ENCODE results near the gene DENND1A. TPM values are rescaled to one million over a fixed set of nuclear protein-coding genes. Genes with fewer than 3 reads are reported as not detected.

Gene DENND1A
- total RNA-seq, 2 experiments from 2014 or later = 12.8 to 14.8 TPM

DNA sequence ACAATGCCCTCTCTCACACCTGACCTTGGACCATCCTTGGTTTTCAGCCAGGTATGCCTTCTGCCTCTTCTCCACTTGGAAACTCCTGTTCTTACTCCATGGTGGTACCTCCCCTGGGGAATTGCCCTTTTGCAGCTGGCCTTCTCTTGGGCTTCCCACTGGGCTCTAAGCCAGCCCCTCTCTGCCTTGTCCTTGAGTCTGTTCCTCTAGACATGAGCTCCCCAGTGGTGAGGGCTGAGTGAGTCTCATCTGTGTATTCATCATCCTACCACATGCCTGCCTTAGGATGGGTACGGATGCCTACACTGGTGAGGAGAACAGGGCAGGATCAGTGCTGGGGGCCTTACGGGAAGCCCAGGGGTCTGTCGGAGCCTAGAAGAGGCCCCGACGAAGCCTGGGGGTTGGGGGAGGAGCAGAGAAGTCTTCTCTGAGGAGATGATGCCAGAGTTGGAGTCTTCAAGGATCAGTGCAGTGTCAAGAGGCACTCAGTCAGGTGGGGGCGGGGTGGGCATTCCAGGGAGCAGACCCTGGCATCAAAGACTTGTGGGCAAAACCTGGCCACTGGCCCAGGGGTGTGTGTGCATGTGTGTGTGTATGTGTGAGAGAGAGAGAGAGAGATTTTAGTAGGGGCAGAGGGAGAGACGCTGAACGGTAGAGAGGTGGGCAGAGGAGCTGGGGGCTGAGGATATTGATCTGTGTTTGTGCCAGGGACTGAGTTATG lies 579.2 kb downstream of the DENND1A start:
- POLR2A ChIA-PET = interaction anchor here (1.3 kb wide), 1 partner anchor 268 kb away, joined by 3 read pairs; no protein-coding TSS in a partner anchor
- Mint-ChIP-seq H3K27me3 (peaks cover 6% of the 10 kb centered on the region), H3K4me1 (no peaks in the 10 kb centered on the region), H3K36me3 (ENCODE audit: low read depth) (no peaks in the 10 kb centered on the region), H3K9me3 (no peaks in the 10 kb centered on the region), H3K4me3 (no peak overlapping the region), H3K27ac (no peak overlapping the region)
- DNase-seq = no peak
- CTCF ChIA-PET = interaction anchor here (0.6 to 2.8 kb wide), 24 partner anchors 9 to 890 kb away, joined by 3 to 33 read pairs (median 5); partner anchors contain the start of gene STRBP

DNA sequence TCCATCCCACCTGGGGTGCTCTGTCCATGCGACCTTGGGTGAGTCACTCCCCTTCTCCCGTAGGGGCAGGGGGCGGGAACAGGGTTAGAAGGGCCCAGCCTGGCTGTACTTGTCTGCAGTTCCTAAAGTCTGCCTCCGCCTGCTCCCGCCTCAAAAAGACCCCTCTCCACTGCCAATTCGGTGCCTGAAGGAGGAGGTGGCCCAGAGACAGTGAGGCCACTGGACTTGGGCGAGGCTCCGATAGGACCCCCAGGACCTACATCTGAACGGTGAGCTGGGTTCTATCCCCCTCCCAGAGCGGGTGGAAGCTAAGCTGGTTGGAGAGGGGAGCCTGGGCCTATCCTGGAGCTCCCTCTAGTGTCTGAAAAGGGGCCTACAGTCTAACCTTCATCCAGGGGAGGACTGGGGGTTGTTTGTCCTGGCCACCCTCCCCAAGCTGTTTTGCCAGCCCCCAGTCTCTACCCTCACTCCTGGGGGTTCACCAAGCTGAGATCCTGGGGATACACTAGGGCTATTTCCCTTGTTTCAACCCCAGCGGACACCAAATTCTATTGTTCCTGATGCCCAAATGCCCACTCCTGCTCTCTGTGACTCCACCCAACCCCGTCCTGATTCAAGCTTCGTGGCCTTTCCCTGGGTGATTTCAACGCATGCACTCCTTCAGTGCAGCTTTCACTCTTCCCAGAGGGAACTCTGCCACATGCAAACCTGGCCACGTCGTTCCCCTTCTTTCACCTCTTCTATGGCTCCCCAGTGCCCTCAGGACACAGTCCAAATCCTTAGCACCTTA lies 580.0 kb downstream of the DENND1A start:
- ChIA-PET CTCF (interaction anchor here (0.7 to 2.8 kb wide), 42 partner anchors 9 to 889 kb away, joined by 3 to 33 read pairs (median 4); partner anchors contain the start of gene STRBP), POLR2A (interaction anchor here (1.3 to 2.3 kb wide), 3 partner anchors 11 to 267 kb away, joined by 3 to 8 read pairs (median 4); no protein-coding TSS in a partner anchor)
- Mint-ChIP-seq H3K4me3 (no peak overlapping the region), H3K9me3 (no peaks in the 10 kb centered on the region), H3K36me3 (ENCODE audit: low read depth) (no peaks in the 10 kb centered on the region), H3K27ac (no peak overlapping the region), H3K4me1 (no peaks in the 10 kb centered on the region), H3K27me3 (peaks cover 6% of the 10 kb centered on the region)
- peak; percentile 71 for DNase-seq

DNA sequence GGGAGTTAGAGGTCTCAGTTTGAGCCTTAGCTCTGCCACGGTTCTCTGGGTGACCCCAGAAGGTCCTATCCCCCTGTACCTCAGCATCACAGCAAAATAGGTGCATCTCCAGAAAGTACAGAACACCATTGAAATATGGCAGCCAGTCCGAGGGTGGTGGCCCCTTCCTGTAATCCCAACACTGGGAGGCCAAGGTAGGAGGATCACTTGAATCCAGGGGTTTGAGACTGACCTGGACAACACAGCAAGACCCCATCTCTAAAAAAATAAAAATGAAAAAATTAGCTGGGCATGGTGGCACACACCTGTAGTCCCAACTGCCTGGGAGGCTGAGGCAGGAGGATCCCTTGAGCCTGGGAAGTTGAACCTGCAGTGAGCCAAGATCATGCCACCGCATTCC lies 580.9 kb downstream of the DENND1A start:
- no peak overlapping the region for H3K4me3 Mint-ChIP-seq
- H3K27me3 Mint-ChIP-seq = peaks cover 6% of the 10 kb centered on the region
- no peak overlapping the region for H3K27ac Mint-ChIP-seq
- no peak for DNase-seq
- POLR2A ChIA-PET = interaction anchor here (1.3 to 2.3 kb wide), 2 partner anchors 10 to 14 kb away, joined by 4 to 8 read pairs; no protein-coding TSS in a partner anchor
- H3K4me1 Mint-ChIP-seq = no peaks in the 10 kb centered on the region
- H3K36me3 Mint-ChIP-seq (ENCODE audit: low read depth) = no peaks in the 10 kb centered on the region
- no peaks in the 10 kb centered on the region for H3K9me3 Mint-ChIP-seq
- CTCF ChIA-PET = interaction anchor here (0.5 to 2.8 kb wide), 23 partner anchors 10 to 473 kb away, joined by 3 to 33 read pairs (median 5); partner anchors contain the start of gene STRBP

DNA sequence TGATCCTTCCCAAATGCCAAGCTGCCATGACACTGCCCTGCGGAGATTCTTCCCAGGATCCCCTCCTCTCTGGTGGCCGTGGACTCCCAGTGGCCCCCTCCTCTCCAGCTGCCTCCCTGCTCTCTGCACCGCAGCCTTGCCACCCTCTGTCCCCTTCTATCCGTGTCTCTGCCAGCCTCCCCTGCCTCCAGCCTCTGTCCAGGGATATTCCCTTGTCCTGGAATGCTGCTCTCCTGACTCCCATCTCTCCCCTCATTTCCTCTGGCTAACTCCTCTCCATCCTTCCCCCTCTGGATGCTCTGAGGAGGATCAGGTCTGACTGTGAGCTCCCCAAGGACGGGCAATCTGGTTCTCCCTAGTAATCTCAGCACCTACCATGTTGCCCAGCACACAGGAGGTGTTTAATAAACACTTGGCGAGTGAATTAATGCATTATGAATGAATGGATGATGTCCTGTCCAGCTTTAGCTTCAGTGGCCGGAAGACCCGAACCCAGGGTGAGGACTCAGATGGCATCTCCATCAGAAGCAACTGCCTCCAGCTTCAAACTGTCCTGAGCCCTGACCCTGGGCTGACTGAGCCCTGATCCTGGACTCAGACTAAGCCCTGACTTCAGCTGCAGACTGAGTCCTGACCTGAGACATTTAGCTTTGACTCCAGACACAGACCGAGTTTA lies 581.5 kb downstream of the DENND1A start:
- ChIA-PET CTCF (interaction anchor here (0.5 to 2.8 kb wide), 17 partner anchors 9 to 1219 kb away, joined by 3 to 33 read pairs (median 7); partner anchors contain the start of gene STRBP), POLR2A (interaction anchor here (2.3 kb wide), 1 partner anchor 9 kb away, joined by 8 read pairs; no protein-coding TSS in a partner anchor)
- H3K4me1 Mint-ChIP-seq = no peaks in the 10 kb centered on the region
- no peaks in the 10 kb centered on the region for H3K36me3 Mint-ChIP-seq (ENCODE audit: low read depth)
- H3K27ac Mint-ChIP-seq = no peak overlapping the region
- H3K27me3 Mint-ChIP-seq = peaks cover 6% of the 10 kb centered on the region
- DNase-seq = no peak
- no peak overlapping the region for H3K4me3 Mint-ChIP-seq
- no peaks in the 10 kb centered on the region for H3K9me3 Mint-ChIP-seq

DNA sequence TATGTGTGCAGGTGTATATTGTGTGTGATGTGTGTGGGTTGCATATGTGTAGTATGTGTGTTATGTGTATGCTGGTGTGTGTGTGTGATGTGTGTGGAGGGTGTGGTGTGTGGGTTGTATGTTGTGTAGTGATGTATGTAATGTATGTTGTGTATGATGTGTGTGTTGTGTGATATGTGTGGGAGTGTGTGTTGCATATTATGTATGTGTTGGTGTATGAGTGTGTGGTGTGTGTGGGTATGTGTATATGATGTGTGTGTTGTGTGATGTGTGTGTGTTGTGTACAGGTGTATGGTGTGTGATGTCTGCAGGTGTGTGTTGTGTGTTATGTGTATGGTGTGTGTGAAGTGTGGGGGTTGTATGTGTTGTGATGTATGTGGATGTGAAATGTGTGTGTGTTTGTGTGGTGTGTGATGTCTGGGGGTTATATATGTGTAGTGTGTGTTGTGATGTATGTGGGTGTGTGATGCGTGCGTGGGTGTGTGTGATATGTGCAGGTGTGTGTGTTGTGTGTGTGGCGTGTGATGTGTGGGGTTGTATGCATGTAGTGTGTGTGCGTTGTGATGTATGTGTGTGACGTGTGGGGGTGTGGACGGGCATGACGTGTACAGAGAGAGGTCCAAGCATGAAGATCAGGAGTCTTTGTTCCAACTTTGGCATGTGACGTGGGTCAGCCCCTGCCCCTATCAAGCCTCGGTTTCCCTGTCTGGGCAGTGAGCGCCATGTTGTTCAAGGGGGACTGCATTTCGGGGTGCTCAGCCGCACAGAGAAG lies 582.5 kb downstream of the DENND1A start:
- Mint-ChIP-seq H3K27ac (no peak overlapping the region), H3K9me3 (no peaks in the 10 kb centered on the region), H3K36me3 (ENCODE audit: low read depth) (no peaks in the 10 kb centered on the region), H3K27me3 (peaks cover 2% of the 10 kb centered on the region), H3K4me3 (no peak overlapping the region), H3K4me1 (no peaks in the 10 kb centered on the region)
- POLR2A ChIA-PET = no interaction called here
- CTCF ChIA-PET = interaction anchor here (2.8 kb wide), 1 partner anchor 245 kb away, joined by 16 read pairs; no protein-coding TSS in a partner anchor
- no peak for DNase-seq

DNA sequence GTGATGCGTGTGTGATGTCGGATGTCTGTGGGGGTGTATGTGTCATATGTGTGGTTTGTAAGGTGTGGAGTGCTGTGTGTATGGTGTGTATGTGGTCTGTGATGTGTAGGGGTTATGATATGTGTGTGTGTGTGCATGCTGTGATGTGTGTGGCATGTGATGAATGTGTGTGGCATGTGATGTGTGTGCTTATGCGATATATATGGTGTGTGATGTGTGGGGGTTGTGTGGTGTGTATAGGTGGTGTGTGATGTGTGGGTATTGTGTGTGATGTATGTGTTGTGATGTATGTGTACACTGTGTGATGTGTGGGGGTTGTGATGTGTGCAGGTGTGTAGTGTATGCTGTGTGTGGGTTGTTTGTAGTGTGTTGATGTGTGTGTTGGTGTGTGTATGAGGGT lies 583.1 kb downstream of the DENND1A start:
- Mint-ChIP-seq H3K9me3 (no peaks in the 10 kb centered on the region), H3K27ac (no peak overlapping the region), H3K4me3 (no peak overlapping the region), H3K36me3 (ENCODE audit: low read depth) (no peaks in the 10 kb centered on the region), H3K27me3 (no peaks in the 10 kb centered on the region), H3K4me1 (peaks cover 1% of the 10 kb centered on the region)
- ChIA-PET CTCF (no interaction called here), POLR2A (no interaction called here)
- DNase-seq = no peak

DNA sequence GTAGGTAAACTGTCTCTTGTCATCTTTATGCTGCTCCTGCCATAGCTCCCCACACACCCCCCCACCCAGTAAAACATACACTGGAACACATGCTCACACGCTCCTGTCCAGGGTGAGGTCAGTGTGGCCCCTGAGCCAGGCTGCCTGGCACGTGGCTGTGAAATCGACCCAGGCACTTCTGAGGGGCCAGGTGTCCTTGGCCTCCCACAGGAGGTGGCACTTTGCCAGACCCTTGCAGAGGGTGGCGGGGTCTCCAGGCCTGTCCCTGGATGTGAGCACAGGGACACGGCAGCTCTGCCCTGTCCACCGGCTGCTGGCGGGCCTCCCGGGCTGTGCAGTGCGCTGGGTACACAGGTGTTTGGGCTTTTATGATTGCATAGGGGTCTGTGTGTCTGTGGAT lies 583.9 kb downstream of the DENND1A start:
- Mint-ChIP-seq H3K36me3 (ENCODE audit: low read depth) (no peaks in the 10 kb centered on the region), H3K4me3 (no peak overlapping the region), H3K4me1 (peaks cover 8% of the 10 kb centered on the region), H3K27ac (no peak overlapping the region), H3K9me3 (no peaks in the 10 kb centered on the region), H3K27me3 (no peaks in the 10 kb centered on the region)
- ChIA-PET CTCF (interaction anchor here (1.8 kb wide), 1 partner anchor 8 kb away, joined by 6 read pairs; no protein-coding TSS in a partner anchor), POLR2A (no interaction called here)
- no peak for DNase-seq

DNA sequence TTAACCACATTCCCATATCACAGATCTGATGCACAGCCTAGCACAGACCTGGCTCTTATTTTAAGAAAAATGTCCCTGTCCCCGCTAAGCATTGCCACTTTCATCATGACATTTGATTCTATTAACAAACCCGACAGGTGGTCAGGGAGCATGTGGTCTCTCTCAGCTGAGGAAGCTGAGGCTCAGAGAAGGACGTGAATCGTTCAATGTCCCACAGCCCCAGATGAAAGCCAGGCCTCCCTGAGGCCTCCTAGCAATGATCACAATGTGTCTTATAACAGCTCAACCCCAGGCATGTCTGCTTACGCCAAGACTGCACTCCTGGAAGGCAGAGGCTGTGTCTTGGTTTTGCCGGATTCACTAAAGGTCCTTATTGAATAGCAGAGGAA lies 584.4 kb downstream of the DENND1A start:
- ChIA-PET POLR2A (no interaction called here), CTCF (interaction anchor here (1.8 kb wide), 1 partner anchor 8 kb away, joined by 6 read pairs; no protein-coding TSS in a partner anchor)
- Mint-ChIP-seq H3K9me3 (no peaks in the 10 kb centered on the region), H3K4me1 (peaks cover 12% of the 10 kb centered on the region), H3K4me3 (no peak overlapping the region), H3K36me3 (ENCODE audit: low read depth) (no peaks in the 10 kb centered on the region), H3K27me3 (no peaks in the 10 kb centered on the region), H3K27ac (no peak overlapping the region)
- no peak for DNase-seq

- CTCF ChIA-PET = interaction anchor here (1.0 to 1.8 kb wide), 2 partner anchors 10 to 47 kb away, joined by 4 to 6 read pairs; no protein-coding TSS in a partner anchor
- POLR2A ChIA-PET = interaction anchor here (0.6 kb wide), 1 partner anchor 17 kb away, joined by 3 read pairs; no protein-coding TSS in a partner anchor
- no peak for DNase-seq
- Mint-ChIP-seq H3K27ac (no peak overlapping the region), H3K27me3 (no peaks in the 10 kb centered on the region), H3K36me3 (ENCODE audit: low read depth) (no peaks in the 10 kb centered on the region), H3K4me3 (no peak overlapping the region), H3K9me3 (no peaks in the 10 kb centered on the region), H3K4me1 (peaks cover 24% of the 10 kb centered on the region)
These were observed 585.6 kb downstream of the DENND1A start for GRCh38 chr9:123344192-123344949.

DNA sequence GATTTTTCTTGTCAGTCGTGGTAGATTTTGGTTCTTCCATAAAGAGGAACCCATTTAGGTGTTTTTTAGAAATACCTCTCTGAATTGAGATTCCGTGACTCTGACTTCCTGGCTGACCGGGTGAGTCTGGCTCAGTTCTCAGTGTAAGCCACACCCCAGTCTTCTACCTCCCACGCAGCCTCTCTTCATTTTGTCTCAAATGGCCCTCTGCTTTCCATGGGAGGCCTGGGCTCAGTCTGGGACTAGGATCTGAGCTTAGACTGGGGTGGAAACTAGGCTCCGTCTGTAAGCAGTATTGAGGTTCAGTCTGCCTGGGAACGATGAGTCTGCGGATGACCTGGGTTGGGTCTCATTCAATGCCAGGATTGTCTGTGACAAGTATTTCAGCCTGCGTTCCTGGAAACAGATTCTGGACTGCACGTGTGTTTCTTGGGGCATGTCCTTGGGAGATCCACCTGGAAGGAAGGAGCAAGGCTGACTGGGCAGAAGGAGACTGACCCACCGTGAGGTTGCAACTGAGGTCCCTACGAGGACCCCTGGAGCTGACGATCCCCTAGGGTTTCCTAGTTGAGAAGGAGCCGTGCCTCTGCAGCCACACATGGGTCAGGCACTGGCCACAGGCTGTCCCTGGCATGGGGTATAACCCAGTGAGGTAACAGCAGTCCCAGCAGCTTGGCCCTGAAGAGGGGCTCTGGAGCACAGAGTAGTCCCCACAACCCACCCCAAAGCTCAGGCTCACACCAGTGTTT lies 586.3 kb downstream of the DENND1A start:
- no peaks in the 10 kb centered on the region for H3K36me3 Mint-ChIP-seq (ENCODE audit: low read depth)
- no peak for DNase-seq
- H3K27ac Mint-ChIP-seq = no peak overlapping the region
- H3K4me3 Mint-ChIP-seq = no peak overlapping the region
- H3K9me3 Mint-ChIP-seq = no peaks in the 10 kb centered on the region
- CTCF ChIA-PET = interaction anchor here (0.6 kb wide), 1 partner anchor 46 kb away, joined by 4 read pairs; no protein-coding TSS in a partner anchor
- H3K4me1 Mint-ChIP-seq = peaks cover 32% of the 10 kb centered on the region
- POLR2A ChIA-PET = interaction anchor here (0.6 kb wide), 1 partner anchor 16 kb away, joined by 3 read pairs; no protein-coding TSS in a partner anchor
- no peaks in the 10 kb centered on the region for H3K27me3 Mint-ChIP-seq

- H3K9me3 Mint-ChIP-seq = no peaks in the 10 kb centered on the region
- ChIA-PET POLR2A (no interaction called here), CTCF (no interaction called here)
- H3K4me3 Mint-ChIP-seq = no peak overlapping the region
- no peaks in the 10 kb centered on the region for H3K36me3 Mint-ChIP-seq (ENCODE audit: low read depth)
- H3K4me1 Mint-ChIP-seq = peaks cover 36% of the 10 kb centered on the region
- DNase-seq = no peak
- no peak overlapping the region for H3K27ac Mint-ChIP-seq
- no peaks in the 10 kb centered on the region for H3K27me3 Mint-ChIP-seq
These were observed 587.7 kb downstream of the DENND1A start for GRCh38 chr9:123342247-123342646.

All from activated CD4-positive, alpha-beta memory T cell treated with anti-CD3 and anti-CD28 coated beads, Interleukin-2, amount 10 ng/mL, durations not matched to agents 7 days and 5 days (primary cell).